ENCODE data around the gene ZFP92.
"Not testable (repeated sequence)": the region's sequence is repeated elsewhere in the genome, so short reads cannot be mapped to it uniquely, and the experiment has no call there.

Gene ZFP92

DNA sequence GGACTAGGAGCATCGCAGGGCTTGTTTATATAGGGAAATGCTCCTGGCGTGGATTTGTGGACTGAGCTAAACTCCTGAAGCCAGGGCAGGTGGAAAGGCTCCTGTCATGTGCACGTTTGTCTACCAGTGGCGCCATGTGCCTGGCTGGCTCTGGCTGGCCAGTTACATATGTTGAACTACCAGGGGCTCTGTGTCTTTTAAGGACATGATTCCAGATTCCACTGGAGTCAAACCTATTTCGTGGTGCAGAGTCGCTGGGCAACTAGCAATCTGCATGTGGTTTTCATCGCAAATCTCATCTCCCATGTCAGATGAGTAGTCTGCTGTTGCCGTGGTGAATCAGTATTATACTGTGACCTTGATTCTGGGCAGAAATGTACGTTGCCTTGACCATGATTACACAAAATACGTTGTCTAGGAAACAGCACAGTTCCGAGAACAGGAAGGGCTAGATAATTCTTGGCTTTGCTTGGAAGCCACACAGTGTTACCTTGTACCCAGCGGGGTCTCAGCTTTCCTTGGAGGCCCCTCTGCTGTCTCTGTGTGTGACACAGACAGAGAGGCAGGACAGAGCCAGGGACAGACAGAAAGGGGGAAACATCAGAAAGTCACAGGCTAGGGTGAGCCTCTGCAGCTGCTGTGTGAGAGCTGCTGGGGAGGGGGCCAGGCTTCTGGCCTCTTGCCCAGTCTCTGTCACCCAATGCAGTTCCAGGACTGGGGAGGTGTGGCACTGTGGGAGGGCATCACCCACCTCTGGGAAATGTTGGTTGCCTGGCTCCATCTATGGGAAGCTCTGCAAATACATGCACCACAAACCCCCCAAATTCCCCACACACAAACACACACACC is 29.4 kb upstream of the ZFP92 start:
- no peak for TF ChIP-seq EZH2 (optimal IDR thresholded peaks at IDR 0.05; ENCODE audit: low read depth, low read length)
- TF ChIP-seq CTCF (IDR thresholded peaks at IDR 0.05; ENCODE audit: low read length): 0 out of 2 replicates have a peak, but pooled peaks have one; percentile 4
- no peak for TF ChIP-seq EZH2phosphoT487 (IDR thresholded peaks at IDR 0.05; ENCODE audit: low read length)
- H3K27ac ChIP-seq (ENCODE audit: low read length): no peak overlapping the region
- H3K79me2 ChIP-seq (ENCODE audit: low read length): no peaks in the 10 kb centered on the region
- no peaks in the 10 kb centered on the region for H4K20me1 ChIP-seq (ENCODE audit: insufficient read depth, low read length)
- no peaks in the 10 kb centered on the region for H3K27me3 ChIP-seq (replicated peaks; ENCODE audit: insufficient read depth, low read length)
- no peak overlapping the region for H3K9ac ChIP-seq (ENCODE audit: low read length)
- no peaks in the 10 kb centered on the region for H3F3A ChIP-seq (ENCODE audit: insufficient read depth, low read length)
- no peak overlapping the region for H3K4me2 ChIP-seq (ENCODE audit: low read depth, low read length)
- no peak overlapping the region for H3K4me3 ChIP-seq (ENCODE audit: low read length)
- no peaks in the 10 kb centered on the region for H3K4me1 ChIP-seq (ENCODE audit: low read length)
- DNase-seq: no peak
- no peaks in the 10 kb centered on the region for H3K9me3 ChIP-seq (replicated peaks; ENCODE audit: insufficient read depth, low read length)
- H2AFZ ChIP-seq (ENCODE audit: low read length): no peak overlapping the region
- no peaks in the 10 kb centered on the region for H3K36me3 ChIP-seq (replicated peaks; ENCODE audit: insufficient read depth, low read length)
- H3K9me2 ChIP-seq (replicated peaks; ENCODE audit: insufficient read depth, low read length): no peaks in the 10 kb centered on the region

DNA sequence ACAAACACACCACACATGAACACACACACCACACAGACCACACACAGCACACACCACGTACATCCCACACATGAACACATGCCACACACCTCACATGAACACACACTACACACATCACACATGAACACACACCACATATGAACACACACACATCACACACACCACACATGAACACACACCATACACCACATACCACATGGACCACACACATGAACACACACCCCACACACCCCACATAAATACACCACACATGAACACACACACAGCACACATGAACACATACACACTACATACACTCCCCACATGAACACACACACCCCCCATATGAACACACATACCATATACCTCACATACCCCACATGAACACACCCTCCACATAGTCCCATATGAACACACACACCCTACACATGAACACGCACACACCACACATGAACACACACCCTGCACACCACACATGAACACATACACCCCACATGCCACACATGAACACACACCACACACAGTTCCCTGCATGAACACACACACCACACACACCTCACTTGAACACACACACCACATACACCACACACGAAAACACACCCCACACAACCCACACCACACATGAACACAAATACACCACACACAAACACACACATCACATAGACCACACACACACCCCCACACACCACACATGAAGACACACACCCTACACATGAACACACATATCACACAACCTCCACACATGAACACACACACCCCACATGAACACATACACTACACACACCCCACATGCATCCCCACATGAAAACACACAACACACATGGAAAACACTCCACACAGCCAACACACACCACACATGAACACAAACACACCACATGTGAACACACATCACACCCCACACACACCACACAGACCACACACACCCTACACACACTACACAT is 28.4 kb upstream of the ZFP92 start:
- Histone ChIP-seq H3K4me1 (ENCODE audit: low read length) (no peaks in the 10 kb centered on the region), H4K20me1 (ENCODE audit: insufficient read depth, low read length) (no peaks in the 10 kb centered on the region), H3K9me3 (replicated peaks; ENCODE audit: insufficient read depth, low read length) (no peaks in the 10 kb centered on the region), H3K4me2 (ENCODE audit: low read depth, low read length) (no peak overlapping the region), H2AFZ (ENCODE audit: low read length) (no peak overlapping the region), H3K27ac (ENCODE audit: low read length) (no peak overlapping the region), H3K27me3 (replicated peaks; ENCODE audit: insufficient read depth, low read length) (no peaks in the 10 kb centered on the region), H3K79me2 (ENCODE audit: low read length) (no peaks in the 10 kb centered on the region), H3K9me2 (replicated peaks; ENCODE audit: insufficient read depth, low read length) (no peaks in the 10 kb centered on the region), H3F3A (ENCODE audit: insufficient read depth, low read length) (no peaks in the 10 kb centered on the region), H3K9ac (ENCODE audit: low read length) (no peak overlapping the region), H3K36me3 (replicated peaks; ENCODE audit: insufficient read depth, low read length) (no peaks in the 10 kb centered on the region), H3K4me3 (ENCODE audit: low read length) (no peak overlapping the region)
- no peak for DNase-seq
- TF ChIP-seq EZH2phosphoT487 (IDR thresholded peaks at IDR 0.05; ENCODE audit: low read length) (no peak), EZH2 (optimal IDR thresholded peaks at IDR 0.05; ENCODE audit: low read depth, low read length) (no peak), CTCF (IDR thresholded peaks at IDR 0.05; ENCODE audit: low read length) (no peak)

DNA sequence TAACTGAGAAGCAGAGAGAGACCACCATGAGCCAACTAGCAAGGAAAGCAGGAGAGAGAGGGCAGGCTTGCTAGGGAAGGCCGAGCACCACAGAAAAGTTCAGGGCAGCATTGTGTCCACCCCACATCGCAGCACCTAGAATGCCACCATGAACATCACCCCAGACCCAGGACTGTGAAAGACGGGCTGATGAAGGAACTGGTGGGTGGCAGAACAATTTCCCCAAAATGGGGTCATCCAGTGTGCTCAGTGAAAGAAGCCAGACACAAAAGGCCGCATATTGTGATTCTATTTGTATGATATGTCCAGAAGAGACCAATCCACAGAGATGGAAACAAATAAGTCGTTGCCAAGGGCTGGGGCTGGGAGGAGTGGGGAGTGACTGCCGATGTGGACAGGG is 26.9 kb upstream of the ZFP92 start:
- no peaks in the 10 kb centered on the region for H3F3A ChIP-seq (ENCODE audit: insufficient read depth, low read length)
- H2AFZ ChIP-seq (ENCODE audit: low read length): no peak overlapping the region
- no peak overlapping the region for H3K27ac ChIP-seq (ENCODE audit: low read length)
- H3K4me2 ChIP-seq (ENCODE audit: low read depth, low read length): no peak overlapping the region
- no peaks in the 10 kb centered on the region for H3K79me2 ChIP-seq (ENCODE audit: low read length)
- no peaks in the 10 kb centered on the region for H3K9me3 ChIP-seq (replicated peaks; ENCODE audit: insufficient read depth, low read length)
- DNase-seq: no peak
- no peak overlapping the region for H3K4me3 ChIP-seq (ENCODE audit: low read length)
- H3K9me2 ChIP-seq (replicated peaks; ENCODE audit: insufficient read depth, low read length): no peaks in the 10 kb centered on the region
- H3K4me1 ChIP-seq (ENCODE audit: low read length): no peaks in the 10 kb centered on the region
- no peak overlapping the region for H3K9ac ChIP-seq (ENCODE audit: low read length)
- H4K20me1 ChIP-seq (ENCODE audit: insufficient read depth, low read length): no peaks in the 10 kb centered on the region
- no peak for TF ChIP-seq EZH2 (optimal IDR thresholded peaks at IDR 0.05; ENCODE audit: low read depth, low read length)
- no peak for TF ChIP-seq CTCF (IDR thresholded peaks at IDR 0.05; ENCODE audit: low read length)
- no peak for TF ChIP-seq EZH2phosphoT487 (IDR thresholded peaks at IDR 0.05; ENCODE audit: low read length)
- no peaks in the 10 kb centered on the region for H3K36me3 ChIP-seq (replicated peaks; ENCODE audit: insufficient read depth, low read length)
- no peaks in the 10 kb centered on the region for H3K27me3 ChIP-seq (replicated peaks; ENCODE audit: insufficient read depth, low read length)

DNA sequence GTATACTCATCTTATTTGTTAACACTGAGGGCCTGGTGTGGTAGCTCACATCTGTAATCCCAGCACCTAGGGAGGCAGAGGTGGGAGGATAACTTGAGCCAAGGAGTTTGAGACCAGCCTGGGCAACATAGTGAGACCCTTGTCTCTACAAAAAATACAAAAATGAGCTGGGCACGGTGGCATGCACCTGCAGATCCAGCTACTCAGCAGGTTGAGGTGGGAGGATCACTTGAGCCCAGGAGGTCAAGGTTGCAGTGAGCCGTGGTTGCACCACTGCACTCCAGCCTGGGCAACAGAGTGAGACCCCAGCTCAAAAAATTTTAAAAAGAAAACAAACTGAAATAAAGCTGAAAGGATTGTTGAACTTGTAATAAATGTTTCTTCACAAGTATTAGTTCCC is 26.3 kb upstream of the ZFP92 start:
- DNase-seq; H3K4me1 ChIP-seq (ENCODE audit: low read length); H3K27me3 ChIP-seq (replicated peaks; ENCODE audit: insufficient read depth, low read length); H3K9ac ChIP-seq (ENCODE audit: low read length); H3K27ac ChIP-seq (ENCODE audit: low read length); H4K20me1 ChIP-seq (ENCODE audit: insufficient read depth, low read length); H3F3A ChIP-seq (ENCODE audit: insufficient read depth, low read length); H3K9me3 ChIP-seq (replicated peaks; ENCODE audit: insufficient read depth, low read length); H3K9me2 ChIP-seq (replicated peaks; ENCODE audit: insufficient read depth, low read length); H3K36me3 ChIP-seq (replicated peaks; ENCODE audit: insufficient read depth, low read length); H3K4me3 ChIP-seq (ENCODE audit: low read length); H2AFZ ChIP-seq (ENCODE audit: low read length); H3K4me2 ChIP-seq (ENCODE audit: low read depth, low read length); H3K79me2 ChIP-seq (ENCODE audit: low read length): not testable (repeated sequence)

Measured in MM.1S (cell line).